Fibroblast of lung (primary cell): ENCODE measurements around the gene FBH1. TPM values are rescaled to one million over a fixed set of nuclear protein-coding genes. Genes with fewer than 3 reads are reported as not detected.

Experiments
- DNase-seq, 2 donors: peaks; one replicate each; pipeline versions ENCODE4 v3.0.0 to v3.0.0-alpha.2; 2010; ENCODE audit warnings: low read depth in 2 of 2
- H2AFZ ChIP-seq: 2 replicates; pipeline ENCODE4 v1.5.1; 2012; ENCODE audit warnings: low read length, control low read depth, inconsistent platforms
- H3K27ac ChIP-seq: 2 replicates; pipeline ENCODE4 v1.5.1; 2011; ENCODE audit warnings: low read length, control low read depth; ENCODE audit not compliant: insufficient read depth
- H3K27me3 ChIP-seq: 2 replicates; pipeline ENCODE4 v1.5.1; 2011; ENCODE audit warnings: mild to moderate bottlenecking, low read length; ENCODE audit not compliant: control insufficient read depth, insufficient read depth
- H3K36me3 ChIP-seq: 2 replicates; pipeline ENCODE4 v1.5.1; 2011; ENCODE audit warnings: low read length; ENCODE audit not compliant: control insufficient read depth, insufficient read depth
- H3K4me1 ChIP-seq: 2 replicates; pipeline ENCODE4 v1.5.1; 2011; ENCODE audit warnings: low read length; ENCODE audit not compliant: control insufficient read depth, insufficient read depth; ENCODE audit errors: extremely low read depth
- H3K4me2 ChIP-seq: 2 replicates; pipeline ENCODE4 v1.5.1; 2011; ENCODE audit warnings: low read length, control low read depth; ENCODE audit not compliant: insufficient read depth; ENCODE audit errors: extremely low read depth
- H3K4me3 ChIP-seq, 4 experiments: fragments of 200-600 bp in 1 of 4; sonication (generic) in 1 of 4; replicated peaks in 1 of 4; 2 replicates each; pipeline ENCODE4 v1.5.1; 2011 to 2016; ENCODE audit warnings: low read length in 4 of 4, low read depth in 3 of 4, mild to moderate bottlenecking in 3 of 4, control low read depth in 2 of 4, inconsistent platforms in 1 of 4, mixed read lengths in 1 of 4; ENCODE audit not compliant: insufficient read depth in 1 of 4; ENCODE audit errors: control extremely low read depth in 1 of 4
- H3K79me2 ChIP-seq: 2 replicates; pipeline ENCODE4 v1.5.1; 2012; ENCODE audit warnings: mild to moderate bottlenecking, low read length, inconsistent platforms; ENCODE audit not compliant: control insufficient read depth, insufficient read depth
- H3K9ac ChIP-seq: 2 replicates; pipeline ENCODE4 v1.5.1; 2011; ENCODE audit warnings: mild to moderate bottlenecking, low read length, control low read depth; ENCODE audit not compliant: insufficient read depth
- H3K9me3 ChIP-seq: 2 replicates; pipeline ENCODE4 v1.5.1; 2012; ENCODE audit warnings: low read depth, low read length; ENCODE audit not compliant: control insufficient read depth, insufficient read depth
- H4K20me1 ChIP-seq: 2 replicates; pipeline ENCODE4 v1.5.1; 2011; ENCODE audit warnings: low read length; ENCODE audit not compliant: control insufficient read depth, insufficient read depth; ENCODE audit errors: extremely low read depth
- EZH2 ChIP-seq: IDR thresholded peaks from 2 replicates; pipeline ENCODE4 v1.5.1; 2012; ENCODE audit warnings: low read length, control low read depth, mild to moderate bottlenecking; ENCODE audit errors: missing control alignments
- polyA plus RNA-seq, 2 donors: library from polyadenylated mRNA; depleted of rRNA in 1 of 2; stranded (reverse) in 1 of 2; unstranded in 1 of 2; fragments of >200 nt; gene quantifications; 2 replicates each; pipeline ENCODE4 v1.2.1, GENCODE V29; 2011 to 2012; ENCODE audit warnings: missing spikeins in 1 of 2
- total RNA-seq: library from RNA; depleted of rRNA; stranded (reverse); fragments of >200 nt; gene quantifications from 2 replicates; pipeline ENCODE4 v1.2.1, GENCODE V29; 2014
- TF ChIP-seq, protein P1 (sequence below), 2 donors: IDR thresholded peaks in 1 of 2; conservative IDR thresholded peaks in 1 of 2; 1 replicate in 1 of 2; 2 replicates in 1 of 2; pipeline ENCODE4 v1.5.1; 2011 to 2012; ENCODE audit warnings: low read length in 2 of 2, control low read depth in 1 of 2, inconsistent platforms in 1 of 2, low read depth in 1 of 2, mild to moderate bottlenecking in 1 of 2

Gene FBH1
- total and polyA plus RNA-seq, 2 donors (not counting 1 experiment from before 2014, with no cell fraction given), result 53.6 to 97.8 TPM

GRCh38 chr10:5897053-5897340, 7.0 kb downstream of the FBH1 start:
- Histone ChIP-seq H3K4me3 (no peak overlapping the region), H3K9ac (no peak overlapping the region), H3K9me3 (no peaks in the 10 kb centered on the region), H3K4me2 (no peak overlapping the region), H4K20me1 (no peaks in the 10 kb centered on the region), H2AFZ (no peak overlapping the region), H3K36me3 (peaks cover 12% of the 10 kb centered on the region), H3K4me1 (no peaks in the 10 kb centered on the region), H3K27ac (no peak overlapping the region), H3K79me2 (peaks cover 35% of the 10 kb centered on the region), H3K27me3 (no peaks in the 10 kb centered on the region)
- no peak for TF ChIP-seq EZH2
- TF ChIP-seq, protein P1, sequence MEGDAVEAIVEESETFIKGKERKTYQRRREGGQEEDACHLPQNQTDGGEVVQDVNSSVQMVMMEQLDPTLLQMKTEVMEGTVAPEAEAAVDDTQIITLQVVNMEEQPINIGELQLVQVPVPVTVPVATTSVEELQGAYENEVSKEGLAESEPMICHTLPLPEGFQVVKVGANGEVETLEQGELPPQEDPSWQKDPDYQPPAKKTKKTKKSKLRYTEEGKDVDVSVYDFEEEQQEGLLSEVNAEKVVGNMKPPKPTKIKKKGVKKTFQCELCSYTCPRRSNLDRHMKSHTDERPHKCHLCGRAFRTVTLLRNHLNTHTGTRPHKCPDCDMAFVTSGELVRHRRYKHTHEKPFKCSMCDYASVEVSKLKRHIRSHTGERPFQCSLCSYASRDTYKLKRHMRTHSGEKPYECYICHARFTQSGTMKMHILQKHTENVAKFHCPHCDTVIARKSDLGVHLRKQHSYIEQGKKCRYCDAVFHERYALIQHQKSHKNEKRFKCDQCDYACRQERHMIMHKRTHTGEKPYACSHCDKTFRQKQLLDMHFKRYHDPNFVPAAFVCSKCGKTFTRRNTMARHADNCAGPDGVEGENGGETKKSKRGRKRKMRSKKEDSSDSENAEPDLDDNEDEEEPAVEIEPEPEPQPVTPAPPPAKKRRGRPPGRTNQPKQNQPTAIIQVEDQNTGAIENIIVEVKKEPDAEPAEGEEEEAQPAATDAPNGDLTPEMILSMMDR (conservative IDR thresholded peaks at IDR 0.05 in 1 of 2, IDR thresholded peaks at IDR 0.05 in 1 of 2; ENCODE audit: low read depth in 1 of 2, low read length in 2 of 2), result no peak
- DNase-seq, result no peak

DNA sequence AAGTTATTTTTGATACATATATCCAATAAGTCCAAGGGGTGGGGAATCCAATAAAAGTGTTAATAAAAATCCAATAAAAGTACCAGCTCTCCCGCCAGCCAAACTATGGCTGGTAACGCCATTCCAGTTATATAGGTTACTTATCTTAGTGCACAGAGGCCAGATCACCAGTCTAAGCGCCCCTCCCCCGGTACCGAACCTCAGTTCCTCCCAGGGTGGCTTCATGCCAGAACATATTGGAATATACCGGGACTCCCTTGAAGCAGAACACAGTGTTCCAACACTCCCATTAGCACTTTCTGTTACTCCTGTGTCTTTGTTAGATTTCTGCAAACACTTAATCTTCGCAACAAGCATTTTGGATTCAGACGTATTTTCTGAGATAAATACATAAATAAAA, 7.5 kb downstream of the FBH1 start:
- Histone ChIP-seq H3K79me2 (peaks cover 30% of the 10 kb centered on the region), H3K9ac (no peak overlapping the region), H3K4me3 (no peak overlapping the region), H3K27ac (no peak overlapping the region), H3K4me2 (no peak overlapping the region), H3K36me3 (peaks cover 12% of the 10 kb centered on the region), H3K27me3 (no peaks in the 10 kb centered on the region), H3K9me3 (no peaks in the 10 kb centered on the region), H4K20me1 (no peaks in the 10 kb centered on the region), H3K4me1 (no peaks in the 10 kb centered on the region), H2AFZ (no peak overlapping the region)
- DNase-seq, result no peak
- TF ChIP-seq EZH2, result no peak
- TF ChIP-seq, protein P1 (conservative IDR thresholded peaks at IDR 0.05 in 1 of 2, IDR thresholded peaks at IDR 0.05 in 1 of 2; ENCODE audit: low read depth in 1 of 2, low read length in 2 of 2), result no peak

GRCh38 chr10:5898163-5898562, 8.1 kb downstream of the FBH1 start:
- H3K4me1 ChIP-seq, result no peaks in the 10 kb centered on the region
- H3K9ac ChIP-seq, result no peak overlapping the region
- H4K20me1 ChIP-seq, result no peaks in the 10 kb centered on the region
- no peaks in the 10 kb centered on the region for H3K27me3 ChIP-seq
- no peak overlapping the region for H3K27ac ChIP-seq
- DNase-seq, result no peak
- H3K9me3 ChIP-seq, result no peaks in the 10 kb centered on the region
- H3K4me2 ChIP-seq, result no peak overlapping the region
- H3K36me3 ChIP-seq, result peaks cover 12% of the 10 kb centered on the region
- TF ChIP-seq, protein P1 (conservative IDR thresholded peaks at IDR 0.05 in 1 of 2, IDR thresholded peaks at IDR 0.05 in 1 of 2; ENCODE audit: low read depth in 1 of 2, low read length in 2 of 2), result no peak
- no peak for TF ChIP-seq EZH2
- no peak overlapping the region for H2AFZ ChIP-seq
- peaks cover 23% of the 10 kb centered on the region for H3K79me2 ChIP-seq
- H3K4me3 ChIP-seq, result no peak overlapping the region
